NOMO-1 treated with DMSO at 0.1 percent for 48 hours (cell line): Measurements from ENCODE around the gene SCUBE3.
A peak's percentile ranks its signal among the peaks of the same experiment; 100 is the strongest.

ENCODE experiments used
- DNase-seq: peaks from one replicate; lab custom pipeline; 2025; ENCODE audit not compliant: unreplicated experiment; lab: John Stamatoyannopoulos, UW

Gene SCUBE3

GRCh38 chr6:35237476-35237875 is 23.7 kb downstream of the SCUBE3 start:
- DNase-seq = no peak

- no peak for DNase-seq
Observed at GRCh38 chr6:35238843-35239289, 25.1 kb downstream of the SCUBE3 start.

DNA sequence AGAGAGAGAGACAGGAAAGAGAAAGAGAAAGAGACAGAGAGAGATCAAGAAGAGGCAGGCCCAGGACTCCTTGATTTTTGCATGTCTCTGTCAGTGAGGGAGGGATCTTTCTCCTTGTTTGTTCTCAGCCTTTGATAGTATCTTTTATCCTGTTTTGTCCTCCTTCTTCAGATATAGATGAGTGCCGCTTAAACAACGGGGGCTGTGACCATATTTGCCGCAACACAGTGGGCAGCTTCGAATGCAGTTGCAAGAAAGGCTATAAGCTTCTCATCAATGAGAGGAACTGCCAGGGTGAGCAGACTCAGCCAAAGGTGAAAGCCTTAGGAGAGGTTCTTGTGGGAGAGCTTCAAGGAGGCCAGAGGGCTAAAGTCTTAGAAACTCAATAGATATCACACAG is 25.8 kb downstream of the SCUBE3 start:
- DNase-seq = no peak

DNA sequence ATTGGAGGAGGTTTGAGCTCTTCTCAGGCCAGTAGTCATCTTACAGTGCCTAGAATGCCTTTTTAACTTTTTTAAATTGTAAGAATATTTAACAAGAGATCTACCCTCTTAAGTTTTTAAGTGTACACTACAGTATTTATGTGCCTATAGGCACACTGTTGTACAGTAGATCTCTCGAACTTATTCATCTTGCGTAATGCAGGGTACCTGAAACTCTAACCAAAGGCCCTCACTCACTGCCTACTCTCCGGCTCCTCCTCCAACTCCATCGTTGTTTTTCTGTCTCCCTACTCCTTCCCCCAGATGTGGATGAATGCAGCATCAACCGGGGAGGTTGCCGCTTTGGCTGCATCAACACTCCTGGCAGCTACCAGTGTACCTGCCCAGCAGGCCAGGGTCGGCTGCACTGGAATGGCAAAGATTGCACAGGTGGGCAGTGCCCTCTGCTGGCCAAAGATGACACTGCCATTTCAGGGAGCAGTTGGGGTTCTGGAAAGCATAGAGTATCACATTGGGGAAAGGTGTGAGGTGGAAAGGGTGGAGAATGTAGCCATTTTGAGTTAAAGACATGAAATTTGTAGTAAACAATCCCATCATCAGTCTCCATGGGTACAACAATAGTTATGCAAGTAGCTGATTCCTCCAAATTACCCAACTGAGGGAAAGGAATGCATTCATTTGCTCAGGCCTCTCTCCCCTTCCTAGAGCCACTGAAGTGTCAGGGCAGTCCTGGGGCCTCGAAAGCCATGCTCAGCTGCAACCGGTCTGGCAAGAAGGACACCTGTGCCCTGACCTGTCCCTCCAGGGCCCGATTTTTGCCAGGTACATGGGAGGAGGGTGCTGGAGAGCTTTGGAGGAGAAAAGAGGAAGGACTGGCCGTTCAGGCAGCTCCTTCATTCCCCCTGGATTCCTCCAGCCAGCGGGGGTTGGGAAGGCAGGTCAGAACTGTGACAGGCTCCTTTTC is 27.4 kb downstream of the SCUBE3 start:
- DNase-seq = peak; percentile 52

GRCh38 chr6:35242486-35242885 is 28.7 kb downstream of the SCUBE3 start:
- no peak for DNase-seq

- DNase-seq = no peak
Observed at GRCh38 chr6:35242906-35243305, 29.1 kb downstream of the SCUBE3 start.

DNA sequence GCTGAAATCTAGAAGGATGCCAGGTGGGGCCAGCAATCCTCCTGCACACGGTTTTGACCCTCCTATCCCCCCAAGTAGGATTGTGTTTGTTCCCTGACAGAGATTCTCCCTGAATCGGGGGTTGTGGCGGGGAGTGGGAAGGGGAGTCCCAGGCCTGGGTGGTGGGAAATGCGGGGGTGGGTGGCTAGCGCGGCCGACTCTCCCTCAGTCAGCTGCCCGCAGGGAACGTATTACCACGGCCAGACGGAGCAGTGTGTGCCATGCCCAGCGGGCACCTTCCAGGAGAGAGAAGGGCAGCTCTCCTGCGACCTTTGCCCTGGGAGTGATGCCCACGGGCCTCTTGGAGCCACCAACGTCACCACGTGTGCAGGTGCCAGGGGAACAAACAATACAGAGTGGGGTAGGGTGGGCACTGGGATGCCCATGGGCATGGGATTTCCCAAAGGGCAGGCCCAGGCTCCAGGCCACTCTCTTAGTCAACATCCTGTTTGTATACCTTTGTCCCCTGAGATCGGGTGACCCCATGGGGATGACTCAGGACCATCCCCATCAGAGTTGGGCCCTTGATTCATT is 29.7 kb downstream of the SCUBE3 start:
- DNase-seq = no peak

DNA sequence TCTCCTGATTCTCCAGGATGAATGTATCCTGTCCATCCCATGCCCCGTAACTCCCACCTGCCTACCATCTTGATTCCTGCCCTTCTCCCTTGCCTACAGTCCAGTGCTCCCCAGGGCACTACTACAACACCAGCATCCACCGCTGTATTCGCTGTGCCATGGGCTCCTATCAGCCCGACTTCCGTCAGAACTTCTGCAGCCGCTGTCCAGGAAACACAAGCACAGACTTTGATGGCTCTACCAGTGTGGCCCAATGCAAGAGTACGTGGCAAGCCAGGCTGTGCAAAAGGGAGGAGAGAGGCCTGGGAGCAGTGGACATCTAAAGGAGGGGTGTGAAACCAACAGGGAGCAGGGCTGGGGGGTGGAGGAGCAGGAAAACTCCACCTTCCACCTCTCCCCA is 30.8 kb downstream of the SCUBE3 start:
- no peak for DNase-seq

GRCh38 chr6:35247642-35248231 is 34.0 kb downstream of the SCUBE3 start:
- DNase-seq = no peak

GRCh38 chr6:35248300-35248699 is 34.5 kb downstream of the SCUBE3 start:
- DNase-seq = no peak

- no peak for DNase-seq
Observed at GRCh38 chr6:35248965-35249364, 35.2 kb downstream of the SCUBE3 start.

- no peak for DNase-seq
Observed at GRCh38 chr6:35251949-35252348, 38.2 kb downstream of the SCUBE3 start.

GRCh38 chr6:35253249-35253648 is 39.5 kb downstream of the SCUBE3 start:
- DNase-seq = no peak

DNA sequence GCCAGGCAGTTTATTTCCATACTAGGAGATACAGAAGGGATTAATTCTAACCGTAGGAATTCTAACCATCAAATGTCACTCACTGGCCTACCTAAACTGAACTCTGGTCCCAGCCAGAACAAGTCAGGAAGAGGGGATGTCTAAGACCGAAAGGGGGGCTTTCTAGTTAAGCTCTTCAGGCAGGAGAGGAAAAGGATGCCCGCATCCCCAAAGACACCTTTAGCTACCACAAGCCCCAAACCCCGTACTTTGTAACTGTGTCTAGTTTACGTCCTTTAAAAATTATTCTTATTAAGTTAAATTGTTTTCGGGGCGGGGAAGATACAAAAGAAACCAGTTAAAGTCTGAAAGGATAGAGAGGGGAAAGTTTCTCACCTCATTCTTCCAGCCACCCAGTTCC is 44.6 kb downstream of the SCUBE3 start:
- no peak for DNase-seq

- DNase-seq = peak; percentile 45
Observed at GRCh38 chr6:35258858-35259193, 45.1 kb downstream of the SCUBE3 start.

GRCh38 chr6:35259194-35259947 is 45.6 kb downstream of the SCUBE3 start, which contains the start of gene ZNF76:
ZNF76 (plus strand) TSS chr6:35259735; CDS start chr6:35281152, 21,417 bp downstream.
- DNase-seq = peak; percentile 94

GRCh38 chr6:35259948-35260590 is 46.3 kb downstream of the SCUBE3 start:
- peak; percentile 36 for DNase-seq

DNA sequence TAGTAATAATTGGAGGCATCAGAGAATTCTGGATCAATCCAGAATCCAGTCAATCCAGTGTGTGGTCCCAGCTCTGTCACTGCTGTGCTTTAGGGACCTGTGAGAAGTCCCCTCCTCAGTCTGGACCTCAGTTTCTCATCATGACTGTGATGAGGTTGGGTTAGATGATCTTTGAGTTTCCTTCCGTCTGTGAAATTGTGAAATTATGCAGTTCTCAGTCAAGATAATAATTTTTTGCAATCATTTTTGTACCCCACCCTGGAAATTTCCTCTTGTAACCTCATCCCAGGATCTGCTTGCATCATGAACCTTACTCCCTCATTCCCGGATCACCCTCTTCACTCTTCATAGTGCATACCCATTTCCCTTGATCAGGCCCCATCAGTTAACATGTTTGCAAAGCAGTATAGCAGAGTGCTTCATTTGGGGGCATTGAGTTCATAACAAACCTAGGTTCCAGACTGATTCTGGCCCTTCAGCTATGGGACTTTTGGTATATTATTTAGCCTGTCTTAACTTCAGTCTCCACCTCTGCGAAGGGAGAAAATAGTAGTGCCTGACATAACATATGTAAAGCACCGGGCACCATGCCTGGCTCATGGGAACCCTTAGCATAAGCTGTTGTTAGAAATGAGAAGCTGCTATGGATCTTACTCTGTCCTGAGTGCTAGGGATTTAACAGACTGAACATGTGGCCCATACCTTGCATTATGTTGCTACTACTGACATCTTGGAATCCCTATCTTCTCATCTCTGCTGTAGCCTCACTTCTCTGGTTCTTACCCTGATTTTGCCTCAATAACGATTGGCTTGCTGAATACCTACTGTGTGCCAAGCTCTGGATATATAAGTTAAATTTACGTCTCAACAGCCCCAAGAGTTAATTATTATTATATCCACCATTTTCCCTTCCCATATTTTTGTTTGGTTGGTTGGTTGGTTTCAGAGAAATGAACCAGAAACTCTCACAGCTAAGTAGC is 47.1 kb downstream of the SCUBE3 start:
- DNase-seq = no peak

GRCh38 chr6:35262596-35262995 is 48.8 kb downstream of the SCUBE3 start:
- DNase-seq = no peak
